HG02623 (cell line): Measurements from ENCODE around the gene SLC39A11.

Experiments
- ATAC-seq: cut with Tn5 transposase; IDR thresholded peaks from one replicate; pipeline ENCODE4 v1.9.1; 2021; ENCODE audit warnings: moderate library complexity; ENCODE audit not compliant: unreplicated experiment

The SLC39A11 gene

DNA sequence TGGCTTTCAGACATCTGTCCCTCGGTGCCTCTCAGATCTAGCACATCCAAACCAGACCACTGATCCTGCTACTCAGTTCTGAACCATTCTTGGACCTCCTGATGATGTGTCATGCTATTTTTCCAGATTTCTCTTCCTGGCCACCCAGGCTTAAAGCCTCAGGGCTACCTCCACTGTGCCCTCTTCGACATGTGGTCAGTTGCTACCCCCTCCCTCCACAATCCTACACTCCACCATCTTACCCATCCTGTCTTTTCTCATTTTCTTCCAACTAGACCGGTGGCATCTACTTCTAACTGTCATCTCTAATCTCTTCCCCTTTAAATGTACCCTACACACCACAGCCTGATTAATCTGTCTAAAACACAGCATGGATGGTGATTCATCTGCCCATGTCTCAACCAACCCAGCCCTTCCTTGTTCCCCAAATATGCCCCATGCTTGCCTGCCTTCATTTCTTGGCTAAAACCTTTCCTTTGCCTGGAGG is 478.6 kb downstream of the SLC39A11 start:
- no peak for ATAC-seq

GRCh38 chr17:72613396-72613795 is 479.1 kb downstream of the SLC39A11 start:
- ATAC-seq = no peak

DNA sequence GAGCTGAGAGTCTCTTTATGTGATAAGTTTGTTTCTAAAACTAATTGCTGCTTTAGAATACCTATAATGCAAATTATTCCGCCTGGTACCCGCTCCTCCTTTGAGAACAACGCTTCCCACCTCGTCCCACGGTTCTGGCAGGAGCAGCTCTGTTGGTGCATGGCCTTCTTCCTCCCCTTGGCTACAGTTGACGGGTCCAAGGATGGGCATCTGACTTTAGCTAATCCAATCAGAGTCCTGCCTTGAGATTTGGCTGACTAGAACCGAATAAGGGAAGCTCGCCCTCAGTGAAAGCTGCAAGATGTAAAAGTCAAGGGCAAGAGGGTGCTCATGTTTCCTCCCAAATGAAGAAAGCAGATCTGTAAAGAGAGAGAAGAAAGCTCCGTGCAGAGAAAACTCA is 481.3 kb downstream of the SLC39A11 start:
- ATAC-seq = no peak

DNA sequence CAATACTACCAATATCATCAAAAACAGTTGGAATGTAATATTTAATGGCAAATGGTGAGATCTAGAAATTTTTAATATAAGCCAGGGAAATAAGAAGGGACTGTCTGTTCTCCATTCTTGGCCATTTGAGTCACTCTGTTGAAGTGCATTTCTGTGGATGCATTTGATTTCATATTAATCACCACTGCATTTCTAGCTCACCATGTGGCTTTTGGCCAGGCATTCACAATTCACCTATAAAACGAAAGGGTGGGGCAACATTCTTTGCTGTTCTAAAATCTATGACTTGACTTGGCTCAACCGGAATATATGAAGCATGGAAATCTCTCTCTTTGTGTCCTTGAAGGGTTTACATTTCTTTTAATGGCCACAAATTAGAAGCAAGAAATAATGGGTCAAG is 483.0 kb downstream of the SLC39A11 start:
- ATAC-seq = no peak

DNA sequence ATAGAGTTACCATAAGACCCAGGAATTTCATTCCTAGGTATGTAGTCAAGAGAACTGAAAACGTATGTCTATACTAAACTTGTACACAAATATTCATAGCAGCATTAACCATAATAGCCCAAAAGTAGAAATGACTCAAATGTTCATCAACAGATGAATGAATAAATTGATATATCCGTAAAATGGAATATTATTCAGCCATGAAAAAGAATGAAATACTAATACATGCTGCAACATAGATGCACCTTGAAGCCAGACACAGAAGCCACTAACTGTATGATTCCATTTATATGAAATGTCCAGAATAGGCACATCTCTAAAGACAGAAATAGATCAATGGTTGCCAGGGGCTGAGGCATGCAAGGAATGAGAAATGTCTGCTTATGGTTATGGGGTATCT is 484.1 kb downstream of the SLC39A11 start:
- no peak for ATAC-seq

GRCh38 chr17:72606656-72607055 is 485.8 kb downstream of the SLC39A11 start:
- no peak for ATAC-seq

DNA sequence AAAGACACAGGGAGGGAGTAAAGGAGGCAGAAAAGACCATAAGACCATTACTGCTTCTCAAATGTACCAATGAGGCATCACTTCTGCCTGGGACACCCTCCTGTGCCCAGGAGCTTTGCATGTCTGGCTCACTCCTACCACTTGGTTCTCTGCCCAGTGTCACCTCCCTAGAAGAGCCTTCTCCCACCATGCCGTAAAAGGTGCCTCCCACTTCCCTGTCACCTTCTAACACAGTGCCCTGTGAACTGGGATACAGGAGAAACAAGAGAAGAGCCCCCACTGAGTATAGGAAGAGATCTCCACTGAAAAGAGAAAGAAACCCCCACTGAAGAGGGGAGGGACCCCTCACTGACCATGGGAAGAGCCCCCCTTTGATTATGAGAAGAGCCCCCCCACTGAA is 486.9 kb downstream of the SLC39A11 start:
- ATAC-seq = no peak

- no peak for ATAC-seq
Observed at GRCh38 chr17:72604518-72604917, 488.0 kb downstream of the SLC39A11 start.

- ATAC-seq = no peak
Observed at GRCh38 chr17:72603420-72604242, 488.9 kb downstream of the SLC39A11 start.

GRCh38 chr17:72602517-72603419 is 489.7 kb downstream of the SLC39A11 start:
- ATAC-seq = no peak

DNA sequence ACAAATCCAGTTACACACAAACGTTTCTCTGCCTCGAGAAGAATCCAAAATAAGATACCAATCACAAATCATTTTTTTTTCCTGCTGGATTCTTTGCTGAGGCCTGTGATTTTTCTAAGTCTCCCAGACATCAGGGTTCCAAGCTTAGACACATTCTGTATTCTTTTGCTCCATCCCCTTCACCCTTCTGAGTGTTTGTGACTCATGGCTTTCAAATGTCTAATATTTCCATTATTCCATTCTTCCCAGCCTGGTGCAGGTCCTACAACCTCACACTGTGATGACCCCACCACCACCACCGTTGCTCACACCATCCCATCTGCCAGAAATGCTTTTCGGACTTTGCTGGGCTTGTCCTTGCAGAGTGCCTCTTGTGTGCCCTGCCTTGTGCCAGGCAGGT is 491.6 kb downstream of the SLC39A11 start:
- ATAC-seq = no peak

DNA sequence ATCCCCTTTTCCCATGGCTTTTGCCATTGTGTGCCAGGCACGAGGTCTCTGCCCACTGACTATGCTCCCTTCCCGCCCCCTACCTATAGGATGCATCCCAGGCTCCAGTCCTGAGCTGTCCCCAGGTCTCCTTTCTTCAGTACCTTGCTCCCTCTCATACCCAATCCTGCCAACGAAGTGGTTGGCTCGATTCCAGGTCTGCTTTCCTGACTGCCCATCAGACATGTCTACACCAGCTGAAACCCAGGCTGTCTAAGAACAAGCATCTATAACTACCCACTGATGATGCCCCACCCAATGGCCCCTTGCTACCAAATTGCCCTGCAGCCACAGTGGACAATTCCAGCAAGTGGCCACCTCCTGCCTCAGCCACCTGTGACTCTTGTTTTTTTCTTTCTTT is 492.6 kb downstream of the SLC39A11 start:
- no peak for ATAC-seq

DNA sequence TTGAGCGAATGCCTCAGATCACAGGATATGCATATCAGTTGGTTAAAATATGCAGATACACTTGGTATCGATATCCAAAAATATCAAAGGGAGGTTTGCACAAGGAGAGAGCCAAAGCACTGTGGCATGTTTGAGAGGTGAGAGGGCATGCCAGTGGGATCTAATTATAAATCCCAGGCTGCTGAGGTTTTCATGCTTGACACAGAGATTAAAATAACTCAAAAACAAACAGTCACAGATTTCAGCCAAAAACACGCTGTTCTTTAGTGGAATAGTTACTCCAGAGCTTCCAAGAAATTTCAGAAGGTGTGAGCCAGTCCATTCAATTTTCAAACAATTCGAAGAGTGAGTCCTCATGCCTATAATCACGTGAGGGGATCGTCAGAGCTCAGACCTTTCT is 493.8 kb downstream of the SLC39A11 start:
- ATAC-seq = no peak

- ATAC-seq = no peak
Observed at GRCh38 chr17:72597354-72598087, 495.0 kb downstream of the SLC39A11 start.
